ENCODE measurements around the gene NAT16. TPM values are rescaled to one million over a fixed set of nuclear protein-coding genes. Genes with fewer than 3 reads are reported as not detected.

The NAT16 gene
- total and polyA plus RNA-seq, 9 of the 15 experiments (the other 6 are each of a cell fraction or from before 2014, with no cell fraction given), result 0.04 TPM; not detected in 8

GRCh38 chr7:101165075-101165957 lies 14.8 kb downstream of the NAT16 start, which contains the start of gene VGF (continued):
- TF ChIP-seq PKNOX1 (IDR thresholded peaks at IDR 0.05), result peak; percentile 56
- TF ChIP-seq ATF4 (CRISPR knock-in tag; IDR thresholded peaks at IDR 0.05), result no peak
- TF ChIP-seq ZNF146 (CRISPR knock-in tag; IDR thresholded peaks at IDR 0.05; ENCODE audit: unreplicated experiment), result peak; percentile 43
- no peak for TF ChIP-seq HDAC6 (IDR thresholded peaks at IDR 0.05; ENCODE audit: low read depth, low read length)
- no peak for TF ChIP-seq CEBPB (tag; IDR thresholded peaks at IDR 0.05)
- TF ChIP-seq NR2C1 (IDR thresholded peaks at IDR 0.05), result no peak
- TF ChIP-seq NR2C1 (tag; IDR thresholded peaks at IDR 0.05), result no peak
- no peak for TF ChIP-seq TCF7L2 (IDR thresholded peaks at IDR 0.05; ENCODE audit: low read depth, low read length)
- no peak for TF ChIP-seq ZNF76 (CRISPR knock-in tag; IDR thresholded peaks at IDR 0.05; ENCODE audit: borderline replicate concordance)
- no peak for TF ChIP-seq KDM5B (IDR thresholded peaks at IDR 0.05; ENCODE audit: insufficient replicate concordance, low read depth, low read length)
- TF ChIP-seq ADNP (tag; IDR thresholded peaks at IDR 0.05), result no peak
- no peak for TF ChIP-seq PHB2 (IDR thresholded peaks at IDR 0.05; ENCODE audit: low read depth)
- peak; percentile 64; the same call in 1 of the 2 replicates for TF ChIP-seq ZBED1 (IDR thresholded peaks at IDR 0.05)
- peak in 1 of 2 experiments; percentile 57; a peak in 2 of 4 replicates for TF ChIP-seq TBL1XR1 (IDR thresholded peaks at IDR 0.05; ENCODE audit: low read length in 2 of 2)
- peak; percentile 91 for TF ChIP-seq ZNF395 (CRISPR knock-in tag; IDR thresholded peaks at IDR 0.05)
- no peak for TF ChIP-seq ELK3 (CRISPR knock-in tag; IDR thresholded peaks at IDR 0.05)
- peak; percentile 53; the same call in 1 of the 2 replicates for TF ChIP-seq ELF1 (tag; IDR thresholded peaks at IDR 0.05)
- no peak for TF ChIP-seq TRIM28 (IDR thresholded peaks at IDR 0.05)
- no peak for TF ChIP-seq RBM17 (IDR thresholded peaks at IDR 0.05; ENCODE audit: borderline replicate concordance, low read depth, low read length)
- no peak for TF ChIP-seq TAF9B (IDR thresholded peaks at IDR 0.05; ENCODE audit: partially characterized antibody)
- TF ChIP-seq FOS (IDR thresholded peaks at IDR 0.05; ENCODE audit: extremely low read depth, insufficient read length), result no peak
- TF ChIP-seq ZBTB33 (CRISPR knock-in tag; IDR thresholded peaks at IDR 0.05), result peak; percentile 84
- TF ChIP-seq NFE2L1 (tag; IDR thresholded peaks at IDR 0.05; ENCODE audit: borderline replicate concordance, low read depth), result no peak
